Activated B cell treated with CpG ODN at 0.5 μM for 24 hours (primary cell): ENCODE results near the gene STK10. TPM values are rescaled to one million over a fixed set of nuclear protein-coding genes. Genes with fewer than 3 reads are reported as not detected.
A peak's percentile ranks its signal among the peaks of the same experiment; 100 is the strongest.

Source experiments
- ATAC-seq: fragments of 200-7000 bp; cut with Tn5 transposase; one replicate; pipeline ENCODE4 v1.10.0; 2021; ENCODE audit warnings: low read depth, mild to moderate bottlenecking, moderate library complexity
- CTCF ChIA-PET: fragments of 350-600 bp; sonication (Branson Sonifier 250); formaldehyde crosslinking; loops from one replicate; lab custom pipeline; 2021; ENCODE audit warnings: antibody characterized with exemption; lab: Charles Lee
- POLR2A ChIA-PET: fragments of 350-600 bp; sonication (Branson Sonifier 250); formaldehyde crosslinking; loops from one replicate; lab custom pipeline; 2021; ENCODE audit warnings: antibody characterized with exemption; lab: Charles Lee
- DNase-seq: peaks from one replicate; pipeline ENCODE4 v3.0.0; 2022
- H3K27ac Mint-ChIP-seq: one replicate; pipeline ENCODE4 v1.8.0; 2020; ENCODE audit warnings: mixed read lengths
- H3K27me3 Mint-ChIP-seq: one replicate; pipeline ENCODE4 v1.8.0; 2021; ENCODE audit warnings: mixed read lengths
- H3K36me3 Mint-ChIP-seq: one replicate; pipeline ENCODE4 v1.8.0; 2021; ENCODE audit warnings: low read depth, mixed read lengths
- H3K4me1 Mint-ChIP-seq: one replicate; pipeline ENCODE4 v1.8.0; 2021; ENCODE audit warnings: mixed read lengths
- H3K4me3 Mint-ChIP-seq: one replicate; pipeline ENCODE4 v1.8.0; 2020; ENCODE audit warnings: mild to moderate bottlenecking, mixed read lengths
- H3K9me3 Mint-ChIP-seq: one replicate; pipeline ENCODE4 v1.8.0; 2020; ENCODE audit warnings: mixed read lengths
- CTCF ChIP-seq: fragments of 200-600 bp; IDR thresholded peaks from one replicate; pipeline ENCODE4 v1.8.0; 2022; ENCODE audit warnings: antibody characterized with exemption, mild to moderate bottlenecking
- intact Hi-C: fragments of 100-400 bp; cut with micrococcal nuclease; formaldehyde crosslinking; loops from one replicate; pipeline ENCODE4 v1.15.1; 2024
- total RNA-seq: library from RNA; stranded (reverse); gene quantifications from 2 replicates; pipeline ENCODE4 v1.2.3, GENCODE V29; 2022

STK10 gene
- total RNA-seq = 233 and 276 TPM in 2 replicates

- H3K27me3 Mint-ChIP-seq = no peaks in the 10 kb centered on the region
- peak within 1 kb of the TSS; percentile 97 for H3K27ac Mint-ChIP-seq
- DNase-seq (peak; percentile 88), ATAC-seq (peak; percentile 75)
- peaks cover 25% of the 10 kb centered on the region for H3K36me3 Mint-ChIP-seq
- peaks cover 44% of the 10 kb centered on the region for H3K4me1 Mint-ChIP-seq
- CTCF ChIA-PET = interaction anchor here (0.6 to 5.7 kb wide), 32 partner anchors 9 to 276 kb away, joined by 3 to 94 read pairs (median 4); partner anchors contain the start of gene FBXW11
- peak; percentile 37 for TF ChIP-seq CTCF
- no peaks in the 10 kb centered on the region for H3K9me3 Mint-ChIP-seq
- POLR2A ChIA-PET = interaction anchor here (0.5 to 8.4 kb wide), 16 partner anchors 9 to 800 kb away, joined by 3 to 184 read pairs (median 6); partner anchors contain the start of genes FBXW11, NPM1 and UBTD2
- peak within 1 kb of the TSS; percentile 100 for H3K4me3 Mint-ChIP-seq
- intact Hi-C loops = loop anchor here (1.0 to 10.0 kb wide), 14 partner anchors 13 to 869 kb away; partner anchors contain the start of genes CREBRF, DUSP1, FBXW11 and NPM1
Observed at GRCh38 chr5:172188033-172188892, at the start of gene STK10. TSS of gene STK10 (minus strand) at chr5:172188224. CDS start at chr5:172188042, 182 bp downstream.

GRCh38 chr5:172235827-172236736, 48.1 kb upstream of the STK10 start:
- peak overlapping the region; percentile 57 for H3K27ac Mint-ChIP-seq
- no peak overlapping the region for H3K4me3 Mint-ChIP-seq
- ChIA-PET CTCF (no interaction called here), POLR2A (no interaction called here)
- peaks cover 25% of the 10 kb centered on the region for H3K36me3 Mint-ChIP-seq
- intact Hi-C loops = no loop called here
- TF ChIP-seq CTCF = no peak
- DNase-seq (no peak), ATAC-seq (no peak)
- H3K9me3 Mint-ChIP-seq = no peaks in the 10 kb centered on the region
- H3K4me1 Mint-ChIP-seq = peaks cover 21% of the 10 kb centered on the region
- no peaks in the 10 kb centered on the region for H3K27me3 Mint-ChIP-seq

GRCh38 chr5:172235132-172235780, 47.2 kb upstream of the STK10 start:
- intact Hi-C loops = no loop called here
- POLR2A ChIA-PET = no interaction called here
- CTCF ChIA-PET = no interaction called here
- Mint-ChIP-seq H3K27me3 (no peaks in the 10 kb centered on the region), H3K4me3 (no peak overlapping the region), H3K4me1 (peaks cover 21% of the 10 kb centered on the region), H3K27ac (peak overlapping the region; percentile 64), H3K36me3 (peaks cover 30% of the 10 kb centered on the region), H3K9me3 (no peaks in the 10 kb centered on the region)
- ATAC-seq (no peak), DNase-seq (no peak)
- no peak for TF ChIP-seq CTCF

GRCh38 chr5:172234031-172234430, 46.0 kb upstream of the STK10 start:
- CTCF ChIA-PET = interaction anchor here (1.7 kb wide), 1 partner anchor 322 kb away, joined by 3 read pairs; no protein-coding TSS in a partner anchor
- Mint-ChIP-seq H3K36me3 (peaks cover 36% of the 10 kb centered on the region), H3K27me3 (no peaks in the 10 kb centered on the region), H3K27ac (no peak overlapping the region), H3K4me3 (no peak overlapping the region), H3K4me1 (peaks cover 21% of the 10 kb centered on the region), H3K9me3 (no peaks in the 10 kb centered on the region)
- DNase-seq (no peak), ATAC-seq (no peak)
- intact Hi-C loops = loop anchor here (5.0 kb wide), 1 partner anchor 48 kb away; the partner anchor contains the start of gene UBTD2
- TF ChIP-seq CTCF = no peak
- POLR2A ChIA-PET = no interaction called here
